Stimulated activated CD8-positive, alpha-beta memory T cell treated with anti-CD3 and anti-CD28 coated beads, Interleukin-2, amount 100 ng/mL, for 48 hours (primary cell): Measurements from ENCODE around the gene STX4.
A peak's percentile ranks its signal among the peaks of the same experiment; 100 is the strongest.

Experiments used
- DNase-seq, 2 donors: peaks; one replicate each; pipeline ENCODE4 v3.0.0-alpha.2; 2020; ENCODE audit warnings: low read depth in 2 of 2

STX4 gene

DNA sequence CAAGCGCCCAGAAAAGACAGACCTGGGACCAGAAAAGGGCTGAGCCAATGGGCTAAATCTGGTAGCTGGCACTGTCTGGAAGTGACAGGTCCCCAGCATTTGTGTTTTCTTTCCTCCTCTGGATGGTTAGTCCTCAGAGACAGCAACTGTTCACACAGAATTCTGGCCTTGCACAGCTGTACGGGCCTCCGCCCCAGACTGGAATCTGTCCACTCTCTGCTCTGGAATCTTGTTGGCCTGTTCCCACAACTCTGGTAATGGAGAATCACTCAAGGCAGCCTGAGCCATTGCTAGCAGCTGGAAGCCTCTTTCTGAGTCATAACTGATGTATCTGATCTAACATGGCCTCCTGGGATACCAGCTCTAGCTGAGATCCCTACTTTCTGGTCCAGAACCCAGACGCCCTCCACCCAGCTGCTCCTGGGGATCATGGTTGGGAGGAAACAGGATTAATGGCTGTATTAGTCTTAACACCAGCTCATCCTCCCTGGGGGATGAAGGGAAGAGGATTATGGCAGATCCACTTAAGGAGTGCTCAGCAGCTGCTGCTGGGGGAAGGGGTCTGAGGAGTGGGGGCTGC is 31.6 kb downstream of the STX4 start:
- no peak for DNase-seq

DNA sequence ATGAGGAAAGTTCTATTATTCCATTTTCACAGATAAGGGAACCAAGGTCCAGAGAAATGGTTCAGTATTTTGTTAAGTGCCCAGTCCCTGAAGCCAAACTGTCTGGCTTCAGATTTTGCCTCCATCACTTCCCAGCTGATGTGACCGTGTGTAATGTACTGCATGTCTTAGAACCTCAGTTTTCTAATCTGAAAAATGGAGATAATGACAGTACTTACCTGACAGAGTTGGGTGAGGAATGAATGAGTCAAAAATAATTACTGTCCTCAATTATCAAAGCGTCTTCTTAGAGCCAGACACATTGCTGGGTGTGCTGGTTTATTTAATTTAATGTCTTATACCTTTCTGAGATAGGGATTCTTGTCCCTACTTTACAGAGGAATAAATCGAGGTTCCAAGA is 34.0 kb downstream of the STX4 start:
- no peak for DNase-seq

DNA sequence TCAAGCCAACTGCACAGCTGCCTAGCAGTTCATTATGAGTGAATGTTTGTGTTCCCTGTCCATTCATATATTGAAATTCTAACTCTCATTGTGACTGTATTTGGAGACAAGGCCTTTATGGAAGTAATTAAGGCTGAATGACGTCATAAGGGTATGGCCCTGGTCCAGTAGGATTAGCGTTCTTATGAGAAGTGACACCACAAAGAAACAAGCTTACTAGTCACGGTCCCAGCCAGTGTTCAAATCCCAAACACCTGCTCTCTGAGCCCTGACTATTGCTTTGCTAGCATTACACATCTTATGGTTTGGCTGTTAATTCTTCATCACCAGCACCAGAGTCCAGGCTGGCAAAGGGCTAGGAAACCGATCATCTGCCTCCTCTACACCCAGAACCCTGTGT is 38.5 kb downstream of the STX4 start:
- DNase-seq: no peak

DNA sequence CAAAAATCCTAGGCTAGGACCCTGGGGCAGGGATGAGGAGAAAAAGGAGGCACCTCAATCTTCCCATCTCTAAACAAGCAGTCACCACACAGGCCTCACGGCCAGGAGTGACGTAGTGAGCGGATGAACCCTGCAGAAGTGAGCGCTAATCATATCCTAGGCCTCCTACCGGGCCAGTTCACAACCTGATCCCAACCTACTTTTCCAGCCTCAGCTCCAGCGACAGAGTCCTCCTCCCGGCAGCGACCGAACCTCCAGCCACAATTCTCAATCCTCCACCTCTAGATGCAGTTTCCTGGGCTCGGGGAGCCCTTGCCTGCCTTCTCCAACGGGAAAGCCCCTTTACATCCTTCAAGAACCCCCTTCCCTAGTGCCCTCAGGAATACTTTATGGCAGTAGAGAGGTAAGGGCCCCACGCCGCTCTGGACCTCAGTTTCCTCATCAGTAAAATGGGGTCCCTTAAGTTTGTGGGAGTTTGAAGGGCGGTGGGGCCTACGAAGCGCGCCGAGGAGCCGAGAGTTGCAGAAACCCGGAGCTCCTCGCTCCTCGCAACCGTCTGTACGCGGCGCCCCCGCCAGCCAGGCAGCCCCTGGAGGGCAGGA is 39.3 kb downstream of the STX4 start:
- no peak for DNase-seq

DNA sequence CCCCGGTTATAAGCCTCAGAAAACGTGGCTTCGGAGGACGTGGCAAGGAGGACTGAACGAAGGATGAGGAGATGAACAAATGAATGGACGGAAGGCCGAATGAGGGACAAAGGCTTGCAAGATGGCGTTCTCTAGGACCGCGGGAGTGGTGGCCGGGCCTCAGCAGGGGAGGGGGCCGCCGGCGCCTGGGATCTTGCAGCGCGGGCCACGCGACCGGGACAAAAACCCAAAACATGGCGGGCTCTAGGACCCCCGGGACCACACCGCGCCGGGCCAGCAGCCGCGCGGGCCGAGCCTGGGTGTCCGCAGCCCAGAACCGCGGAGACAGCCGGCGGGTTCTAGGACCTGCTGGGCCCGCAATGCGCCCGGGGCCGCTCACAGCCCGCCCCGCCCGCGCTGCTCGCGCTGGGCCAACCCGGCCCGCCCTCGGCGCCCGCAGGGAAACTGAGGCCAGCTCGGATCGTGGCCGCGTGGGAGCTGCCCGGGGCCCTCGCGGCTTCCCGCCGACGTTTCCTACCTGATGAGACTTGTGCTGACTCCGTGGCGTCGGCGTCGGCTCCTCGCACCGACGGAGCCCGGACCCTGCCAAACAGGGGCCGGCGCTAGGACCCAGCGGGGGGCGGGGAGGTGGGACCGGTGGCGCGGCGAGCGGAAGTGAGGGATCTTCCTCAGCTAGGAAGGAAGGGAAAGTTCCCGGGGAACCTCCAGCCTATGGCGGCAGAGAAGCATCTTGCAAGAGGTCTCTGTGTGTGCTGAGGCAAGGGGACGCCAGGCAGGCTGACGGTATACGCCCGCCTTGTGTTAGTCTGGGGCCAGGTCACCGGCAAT is 40.0 kb downstream of the STX4 start:
- peak; percentile 84 to 87 for DNase-seq

DNA sequence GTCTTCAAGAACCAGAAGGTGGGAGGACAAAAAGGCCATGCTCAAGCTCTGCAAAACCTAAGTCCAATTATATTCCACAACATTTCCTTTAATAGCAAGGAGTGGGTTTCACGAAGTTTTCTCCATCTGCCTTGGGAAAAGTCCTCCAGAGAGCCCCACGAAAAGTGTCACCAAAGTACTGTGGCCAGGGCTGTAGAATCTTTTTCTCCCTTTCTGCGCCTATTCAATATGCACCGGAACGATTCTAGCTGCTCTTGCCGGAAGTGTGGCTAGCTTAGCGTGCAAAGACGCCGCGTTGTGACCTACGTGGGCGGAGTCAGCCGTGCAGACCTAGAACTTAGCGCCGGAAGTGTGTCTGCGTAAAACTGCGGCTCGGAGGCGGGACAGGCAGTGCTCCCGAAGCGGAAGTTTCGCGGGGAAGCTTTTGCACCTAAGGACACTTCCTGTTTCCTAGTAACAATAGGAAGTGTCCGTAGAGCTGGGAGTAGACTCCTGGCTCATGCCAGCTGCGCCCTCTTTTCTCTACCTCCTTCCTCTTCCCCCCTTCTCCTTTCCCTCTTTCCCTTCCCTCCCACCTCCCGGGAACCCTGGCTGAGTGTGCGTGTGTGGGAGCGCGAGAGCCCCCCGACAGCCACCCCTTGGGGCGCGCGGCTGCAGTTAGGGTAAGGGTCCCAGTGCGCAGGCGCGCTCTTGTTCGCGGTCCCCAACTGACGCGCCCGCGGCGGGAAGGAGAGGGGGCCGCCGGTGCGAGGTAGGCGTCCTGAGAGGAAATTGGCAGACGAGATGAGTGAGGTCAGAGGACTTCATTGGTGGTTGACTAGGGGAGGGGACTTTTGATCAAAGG is 40.8 kb downstream of the STX4 start, which contains the start of the genes ZNF646 and ZNF668:
ZNF646 (plus strand) TSS at position 453 of the 844 bp plus-strand sequence. CDS start 1,903 bp downstream, outside the sequence.
ZNF668 (minus strand) TSS at position 271 of the 844 bp plus-strand sequence. CDS start 9,781 bp downstream, outside the sequence.
- peak; percentile 93 to 97 for DNase-seq

DNA sequence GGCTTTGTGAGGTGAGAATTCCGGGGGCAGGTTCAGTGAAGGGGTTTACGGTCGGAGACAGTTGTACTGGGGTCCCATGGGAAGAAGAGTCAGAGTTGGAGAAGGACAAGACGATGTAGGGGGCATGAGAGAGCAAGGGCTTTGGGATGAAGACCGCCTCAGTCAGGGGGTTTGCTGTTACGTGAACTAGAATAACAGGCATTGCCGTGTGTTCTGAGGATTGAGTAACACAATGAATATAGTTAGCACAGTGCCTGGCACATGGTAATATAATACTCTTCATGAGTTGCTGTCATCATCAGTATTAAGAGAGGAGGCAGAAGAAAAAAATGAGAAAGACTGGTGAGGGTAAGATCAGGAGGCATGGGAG is 41.4 kb downstream of the STX4 start:
- DNase-seq: no peak

DNA sequence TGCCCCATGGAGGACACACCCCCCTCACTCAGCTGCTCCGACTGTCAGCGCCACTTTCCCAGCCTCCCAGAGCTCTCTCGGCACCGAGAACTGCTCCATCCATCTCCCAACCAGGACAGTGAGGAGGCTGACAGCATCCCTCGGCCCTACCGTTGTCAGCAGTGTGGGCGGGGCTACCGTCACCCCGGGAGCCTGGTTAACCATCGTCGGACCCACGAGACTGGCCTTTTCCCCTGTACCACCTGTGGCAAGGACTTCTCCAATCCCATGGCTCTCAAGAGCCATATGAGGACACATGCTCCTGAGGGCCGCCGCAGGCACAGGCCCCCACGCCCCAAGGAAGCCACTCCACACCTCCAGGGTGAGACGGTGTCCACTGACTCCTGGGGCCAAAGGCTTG is 43.0 kb downstream of the STX4 start:
- DNase-seq: no peak

DNA sequence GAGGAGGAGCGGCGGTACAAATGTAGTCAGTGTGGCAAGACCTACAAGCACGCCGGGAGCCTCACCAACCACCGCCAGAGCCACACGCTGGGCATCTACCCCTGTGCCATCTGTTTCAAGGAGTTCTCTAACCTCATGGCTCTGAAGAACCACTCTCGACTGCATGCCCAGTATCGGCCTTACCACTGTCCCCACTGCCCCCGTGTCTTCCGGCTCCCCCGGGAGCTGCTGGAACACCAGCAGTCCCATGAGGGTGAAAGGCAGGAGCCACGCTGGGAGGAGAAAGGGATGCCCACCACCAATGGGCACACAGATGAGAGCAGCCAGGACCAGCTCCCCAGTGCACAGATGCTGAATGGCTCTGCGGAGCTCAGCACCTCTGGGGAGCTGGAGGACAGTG is 43.7 kb downstream of the STX4 start:
- DNase-seq: no peak

DNA sequence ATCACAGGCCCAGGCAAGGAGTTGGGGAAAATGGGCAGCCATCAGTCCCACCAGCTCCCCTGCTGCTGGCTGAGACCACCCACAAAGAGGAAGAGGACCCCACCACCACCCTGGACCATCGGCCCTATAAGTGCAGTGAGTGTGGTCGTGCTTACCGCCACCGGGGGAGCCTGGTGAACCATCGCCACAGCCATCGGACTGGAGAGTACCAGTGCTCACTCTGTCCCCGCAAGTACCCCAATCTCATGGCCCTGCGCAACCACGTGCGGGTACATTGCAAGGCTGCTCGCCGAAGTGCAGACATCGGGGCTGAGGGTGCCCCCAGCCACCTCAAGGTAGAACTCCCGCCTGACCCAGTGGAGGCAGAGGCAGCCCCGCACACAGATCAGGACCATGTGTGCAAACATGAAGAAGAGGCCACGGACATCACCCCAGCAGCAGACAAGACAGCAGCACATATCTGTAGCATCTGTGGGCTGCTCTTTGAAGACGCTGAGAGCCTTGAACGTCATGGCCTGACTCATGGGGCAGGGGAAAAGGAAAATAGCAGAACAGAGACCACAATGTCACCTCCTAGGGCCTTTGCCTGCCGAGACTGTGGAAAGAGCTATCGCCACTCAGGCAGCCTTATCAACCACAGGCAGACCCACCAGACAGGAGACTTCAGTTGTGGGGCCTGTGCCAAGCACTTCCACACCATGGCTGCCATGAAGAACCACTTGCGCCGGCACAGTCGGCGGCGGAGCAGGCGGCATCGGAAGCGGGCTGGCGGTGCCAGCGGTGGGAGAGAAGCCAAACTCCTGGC is 44.4 kb downstream of the STX4 start:
- no peak for DNase-seq

DNA sequence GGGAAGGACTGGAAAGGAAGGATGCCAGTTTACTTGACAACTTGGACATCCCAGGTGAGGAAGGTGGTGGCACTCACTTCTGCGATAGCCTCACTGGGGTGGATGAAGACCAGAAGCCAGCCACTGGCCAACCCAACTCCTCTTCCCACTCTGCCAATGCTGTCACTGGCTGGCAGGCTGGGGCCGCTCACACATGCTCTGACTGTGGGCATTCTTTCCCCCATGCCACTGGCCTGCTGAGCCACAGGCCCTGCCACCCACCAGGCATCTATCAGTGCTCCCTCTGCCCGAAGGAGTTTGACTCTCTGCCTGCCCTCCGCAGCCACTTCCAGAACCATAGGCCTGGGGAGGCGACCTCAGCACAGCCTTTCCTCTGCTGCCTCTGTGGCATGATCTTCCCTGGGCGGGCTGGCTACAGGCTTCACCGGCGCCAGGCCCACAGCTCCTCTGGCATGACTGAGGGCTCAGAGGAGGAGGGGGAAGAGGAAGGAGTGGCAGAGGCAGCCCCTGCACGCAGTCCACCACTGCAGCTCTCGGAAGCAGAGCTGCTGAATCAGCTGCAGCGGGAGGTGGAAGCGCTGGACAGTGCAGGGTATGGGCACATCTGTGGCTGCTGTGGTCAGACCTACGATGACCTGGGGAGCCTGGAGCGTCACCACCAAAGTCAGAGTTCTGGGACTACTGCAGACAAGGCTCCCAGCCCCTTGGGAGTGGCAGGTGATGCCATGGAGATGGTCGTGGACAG is 45.4 kb downstream of the STX4 start:
- no peak for DNase-seq

DNA sequence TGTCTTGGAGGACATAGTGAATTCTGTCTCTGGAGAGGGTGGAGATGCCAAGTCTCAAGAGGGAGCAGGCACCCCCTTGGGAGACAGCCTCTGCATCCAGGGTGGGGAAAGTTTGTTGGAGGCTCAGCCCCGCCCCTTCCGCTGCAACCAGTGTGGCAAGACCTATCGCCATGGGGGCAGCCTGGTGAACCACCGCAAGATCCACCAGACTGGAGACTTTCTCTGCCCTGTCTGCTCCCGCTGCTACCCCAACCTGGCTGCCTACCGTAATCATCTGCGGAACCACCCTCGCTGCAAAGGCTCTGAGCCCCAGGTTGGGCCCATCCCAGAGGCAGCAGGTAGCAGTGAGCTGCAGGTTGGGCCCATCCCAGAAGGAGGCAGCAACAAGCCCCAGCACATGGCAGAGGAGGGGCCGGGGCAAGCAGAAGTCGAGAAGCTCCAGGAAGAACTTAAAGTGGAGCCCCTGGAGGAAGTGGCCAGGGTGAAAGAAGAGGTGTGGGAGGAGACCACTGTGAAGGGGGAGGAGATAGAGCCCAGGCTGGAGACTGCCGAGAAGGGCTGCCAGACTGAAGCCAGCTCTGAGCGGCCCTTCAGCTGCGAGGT is 46.1 kb downstream of the STX4 start:
- no peak for DNase-seq

DNA sequence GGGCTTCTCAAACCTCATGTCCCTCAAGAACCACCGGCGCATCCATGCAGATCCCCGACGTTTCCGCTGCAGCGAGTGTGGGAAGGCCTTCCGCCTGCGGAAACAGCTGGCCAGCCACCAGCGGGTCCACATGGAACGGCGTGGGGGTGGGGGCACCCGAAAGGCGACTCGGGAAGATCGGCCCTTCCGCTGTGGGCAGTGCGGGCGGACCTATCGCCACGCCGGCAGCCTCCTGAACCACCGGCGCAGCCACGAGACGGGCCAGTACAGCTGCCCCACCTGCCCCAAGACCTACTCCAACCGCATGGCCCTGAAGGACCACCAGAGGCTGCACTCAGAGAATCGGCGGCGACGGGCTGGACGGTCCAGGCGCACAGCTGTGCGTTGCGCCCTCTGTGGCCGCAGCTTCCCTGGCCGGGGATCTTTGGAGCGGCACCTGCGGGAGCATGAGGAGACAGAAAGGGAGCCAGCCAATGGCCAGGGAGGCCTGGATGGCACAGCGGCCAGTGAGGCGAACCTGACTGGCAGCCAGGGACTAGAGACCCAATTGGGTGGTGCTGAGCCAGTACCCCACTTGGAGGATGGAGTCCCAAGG is 46.8 kb downstream of the STX4 start:
- DNase-seq: no peak

DNA sequence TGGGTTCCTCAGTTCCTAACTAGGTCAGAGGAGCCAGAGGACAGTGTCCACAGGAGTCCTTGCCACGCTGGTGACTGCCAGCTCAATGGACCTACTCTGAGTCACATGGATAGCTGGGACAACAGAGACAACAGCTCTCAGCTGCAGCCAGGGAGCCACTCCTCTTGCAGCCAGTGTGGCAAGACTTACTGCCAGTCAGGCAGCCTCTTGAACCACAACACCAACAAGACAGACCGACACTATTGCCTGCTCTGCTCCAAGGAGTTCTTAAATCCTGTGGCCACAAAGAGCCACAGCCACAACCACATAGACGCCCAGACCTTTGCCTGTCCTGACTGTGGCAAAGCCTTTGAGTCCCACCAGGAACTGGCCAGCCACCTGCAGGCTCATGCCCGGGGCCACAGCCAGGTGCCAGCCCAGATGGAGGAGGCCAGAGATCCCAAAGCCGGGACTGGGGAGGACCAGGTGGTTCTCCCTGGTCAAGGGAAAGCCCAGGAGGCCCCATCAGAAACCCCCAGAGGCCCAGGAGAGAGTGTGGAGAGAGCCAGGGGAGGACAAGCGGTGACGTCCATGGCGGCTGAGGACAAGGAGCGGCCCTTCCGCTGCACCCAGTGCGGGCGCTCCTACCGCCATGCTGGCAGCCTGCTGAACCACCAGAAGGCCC is 47.5 kb downstream of the STX4 start:
- DNase-seq: no peak

DNA sequence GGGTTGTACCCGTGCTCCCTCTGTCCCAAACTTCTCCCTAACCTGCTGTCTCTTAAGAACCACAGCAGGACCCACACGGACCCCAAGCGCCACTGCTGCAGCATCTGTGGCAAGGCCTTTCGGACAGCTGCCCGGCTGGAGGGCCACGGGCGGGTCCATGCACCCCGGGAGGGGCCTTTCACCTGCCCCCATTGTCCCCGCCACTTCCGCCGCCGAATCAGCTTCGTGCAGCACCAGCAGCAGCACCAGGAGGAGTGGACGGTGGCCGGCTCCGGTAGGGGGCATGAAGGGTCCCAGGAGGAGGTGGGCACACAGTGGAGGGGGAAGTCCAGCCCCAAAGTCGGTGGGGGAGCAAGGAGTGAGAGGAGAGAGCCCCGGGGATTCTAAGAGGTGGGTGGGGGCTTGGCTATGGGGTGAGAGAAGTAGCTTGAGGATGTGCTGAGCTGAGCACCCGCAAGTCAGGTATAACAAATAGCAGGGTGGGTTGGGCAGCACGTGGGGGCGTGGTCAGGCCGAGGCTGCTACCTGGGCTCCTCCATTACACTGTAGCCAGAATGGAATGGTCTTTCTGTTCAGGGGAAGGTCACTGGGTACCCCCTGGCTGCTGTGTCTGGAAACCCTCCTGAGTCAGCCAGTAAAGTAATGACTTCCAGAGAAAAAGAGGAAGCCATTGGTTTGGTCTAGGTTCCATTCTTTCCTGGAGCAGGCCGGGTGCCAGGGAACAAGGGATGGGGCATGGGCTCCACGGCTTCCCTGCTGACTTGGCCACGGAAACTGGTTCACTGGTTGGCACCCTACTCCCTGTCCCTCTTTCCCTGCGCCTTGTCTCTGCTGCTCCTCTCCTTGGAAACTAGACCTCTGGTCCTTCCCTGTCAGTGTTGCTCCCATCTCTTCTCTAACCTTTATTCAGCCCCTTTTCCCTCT is 48.3 kb downstream of the STX4 start:
- no peak for DNase-seq

DNA sequence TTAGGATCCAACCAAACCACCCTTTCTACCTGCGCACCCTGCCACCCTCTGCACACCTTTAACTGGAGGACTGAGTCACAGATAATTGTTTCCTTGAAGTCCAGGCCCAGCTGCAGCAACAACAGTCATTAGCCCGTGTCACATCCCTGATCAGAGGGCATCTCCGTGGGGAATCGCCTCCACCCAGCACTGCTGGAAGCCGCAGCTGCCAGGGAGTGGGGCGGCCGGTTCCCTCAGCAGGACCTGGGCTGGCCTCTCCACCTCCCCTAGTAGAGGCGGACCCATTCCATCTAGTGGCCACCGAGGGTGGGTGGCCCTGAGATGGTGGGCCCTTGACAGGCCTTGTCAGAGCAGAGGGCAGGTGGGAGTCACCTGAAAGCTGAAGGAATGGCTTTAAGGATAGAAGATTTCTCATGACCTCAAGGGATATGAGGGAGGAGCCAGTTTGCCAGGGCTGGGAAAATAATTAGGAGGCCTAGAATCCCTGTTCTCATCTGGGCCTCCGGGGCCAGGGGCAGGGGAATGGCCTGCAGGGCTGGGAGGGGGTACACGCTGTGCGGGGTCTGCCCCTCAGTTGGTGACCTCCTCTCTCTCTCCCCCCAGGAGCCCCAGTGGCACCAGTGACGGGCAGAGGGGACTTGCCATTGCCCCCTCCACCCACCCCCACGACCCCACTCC is 49.1 kb downstream of the STX4 start:
- no peak for DNase-seq

DNA sequence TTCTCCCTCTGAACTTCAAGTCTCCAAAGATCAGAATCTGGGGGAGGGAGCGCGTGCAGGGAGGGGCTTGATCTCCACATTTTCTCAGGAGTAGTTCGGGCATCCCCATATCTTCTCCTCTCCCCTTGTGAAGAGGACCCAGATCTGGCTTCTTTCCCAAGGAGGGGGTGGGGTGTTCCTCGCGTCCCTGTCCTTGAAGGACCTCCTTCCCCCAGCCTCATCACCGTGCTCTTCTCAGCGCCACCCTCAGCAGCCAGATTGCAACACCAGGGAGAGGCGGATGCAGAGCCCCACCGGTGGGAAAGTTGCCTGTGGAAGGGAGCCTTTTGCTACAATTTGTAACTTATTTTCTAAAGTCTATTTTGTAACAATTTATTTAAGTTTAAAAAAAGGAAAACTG is 49.7 kb downstream of the STX4 start:
- no peak for DNase-seq
